ENCODE results near the gene CDK18. TPM values are rescaled to one million over a fixed set of nuclear protein-coding genes. Genes with fewer than 3 reads are reported as not detected.

The CDK18 gene
- total and polyA plus RNA-seq, 9 of the 15 experiments (the other 6 are each of a cell fraction or from before 2014, with no cell fraction given) = 0.05 to 0.69 (median 0.17) TPM; not detected in 2

- TF ChIP-seq PBX2 (CRISPR knock-in tag; IDR thresholded peaks at IDR 0.05; ENCODE audit: low read depth) = no peak
- TF ChIP-seq PBX2 (tag; conservative IDR thresholded peaks at IDR 0.05; ENCODE audit: low read depth) = no peak
- TF ChIP-seq GATA2 (CRISPR knock-in tag; IDR thresholded peaks at IDR 0.05) = no peak
- no peak for TF ChIP-seq RBM39 (optimal IDR thresholded peaks at IDR 0.05; ENCODE audit: low read depth, low read length)
- no peak for TF ChIP-seq CCAR2 (IDR thresholded peaks at IDR 0.05; ENCODE audit: low read depth, low read length)
- no peak for TF ChIP-seq NFRKB (IDR thresholded peaks at IDR 0.05; ENCODE audit: low read depth)
- no peak for TF ChIP-seq ZNF512 (tag; IDR thresholded peaks at IDR 0.05)
- no peak for TF ChIP-seq ZMIZ1 (IDR thresholded peaks at IDR 0.05; ENCODE audit: low read depth in 2 of 2, low read length in 2 of 2)
- TF ChIP-seq RBM25 (IDR thresholded peaks at IDR 0.05; ENCODE audit: low read depth, low read length, severe bottlenecking) = peak; percentile 82
- TF ChIP-seq ADNP (tag; IDR thresholded peaks at IDR 0.05) = peak; percentile 35; the same call in 1 of the 2 replicates
- peak; percentile 60 for TF ChIP-seq BCOR (IDR thresholded peaks at IDR 0.05)
- TF ChIP-seq IFI16 (CRISPR knock-in tag; IDR thresholded peaks at IDR 0.05) = no peak
- no peak for TF ChIP-seq DMBX1 (CRISPR knock-in tag; IDR thresholded peaks at IDR 0.05; ENCODE audit: borderline replicate concordance)
- TF ChIP-seq XRCC5 (IDR thresholded peaks at IDR 0.05; ENCODE audit: low read depth, low read length) = no peak
- no peak for TF ChIP-seq HMGN3 (IDR thresholded peaks at IDR 0.05; ENCODE audit: borderline replicate concordance, extremely low read depth, insufficient read length, low read depth, low read length)
- TF ChIP-seq KDM1A (IDR thresholded peaks at IDR 0.05) = peak in 1 of 2 experiments; percentile 51; a peak in 1 of 4 replicates
- peak; percentile 50; the same call in 1 of the 2 replicates for TF ChIP-seq ESRRA (IDR thresholded peaks at IDR 0.05; ENCODE audit: borderline replicate concordance, low read depth)
Measured at GRCh38 chr1:205465392-205465791, 39.1 kb upstream of the CDK18 start (continued).
